NT2/D1 (cell line): ENCODE results near the gene VEPH1.

Source experiments
- DNase-seq: peaks from one replicate; pipeline ENCODE4 v3.0.0-alpha.2; 2011; ENCODE audit warnings: low read depth, low spot score
- H3K27me3 ChIP-seq: 2 replicates; pipeline ENCODE4 v1.6.0; 2011; ENCODE audit warnings: mild to moderate bottlenecking; ENCODE audit not compliant: insufficient read length, insufficient read depth
- H3K36me3 ChIP-seq: 2 replicates; pipeline ENCODE4 v1.6.1; 2011; ENCODE audit warnings: mild to moderate bottlenecking, low read length, mixed read lengths; ENCODE audit not compliant: insufficient read depth, insufficient read length
- H3K4me1 ChIP-seq: 2 replicates; pipeline ENCODE4 v1.5.1; 2011; ENCODE audit not compliant: insufficient read depth, insufficient read length
- H3K4me3 ChIP-seq: 2 replicates; pipeline ENCODE4 v1.5.1; 2011; ENCODE audit warnings: low read depth; ENCODE audit not compliant: insufficient read length
- H3K9ac ChIP-seq: 2 replicates; pipeline ENCODE4 v1.6.0; 2011; ENCODE audit warnings: low read depth; ENCODE audit not compliant: insufficient read length
- H3K9me3 ChIP-seq: 2 replicates; pipeline ENCODE4 v1.5.1; 2011; ENCODE audit warnings: mild to moderate bottlenecking, low read length; ENCODE audit not compliant: insufficient read depth
- SUZ12 ChIP-seq: IDR thresholded peaks from 2 replicates; pipeline ENCODE4 v1.6.1; 2011; ENCODE audit not compliant: insufficient read length, insufficient read depth; ENCODE audit errors: extremely low read depth
- YY1 ChIP-seq: IDR thresholded peaks from 2 replicates; pipeline ENCODE4 v1.6.1; 2011; ENCODE audit not compliant: insufficient read length, insufficient read depth
- ZNF274 ChIP-seq: IDR thresholded peaks from 2 replicates; pipeline ENCODE4 v1.6.1; 2011; ENCODE audit warnings: mild to moderate bottlenecking, low read depth, low read length

The VEPH1 gene

GRCh38 chr3:157284688-157285087, 218.5 kb downstream of the VEPH1 start:
- Histone ChIP-seq H3K36me3 (no peaks in the 10 kb centered on the region), H3K9ac (no peak overlapping the region), H3K4me3 (no peak overlapping the region), H3K9me3 (no peaks in the 10 kb centered on the region), H3K27me3 (no peaks in the 10 kb centered on the region), H3K4me1 (no peaks in the 10 kb centered on the region)
- TF ChIP-seq ZNF274 (no peak), SUZ12 (no peak), YY1 (no peak)
- no peak for DNase-seq

GRCh38 chr3:157282261-157283191, 220.7 kb downstream of the VEPH1 start:
- Histone ChIP-seq H3K4me1 (no peaks in the 10 kb centered on the region), H3K36me3 (no peaks in the 10 kb centered on the region), H3K4me3 (no peak overlapping the region), H3K9ac (no peak overlapping the region), H3K27me3 (no peaks in the 10 kb centered on the region), H3K9me3 (no peaks in the 10 kb centered on the region)
- no peak for DNase-seq
- no peak for TF ChIP-seq ZNF274
- TF ChIP-seq YY1: no peak
- TF ChIP-seq SUZ12: no peak

- Histone ChIP-seq H3K4me3 (no peak overlapping the region), H3K36me3 (no peaks in the 10 kb centered on the region), H3K9me3 (no peaks in the 10 kb centered on the region), H3K27me3 (no peaks in the 10 kb centered on the region), H3K9ac (no peak overlapping the region), H3K4me1 (no peaks in the 10 kb centered on the region)
- no peak for DNase-seq
- TF ChIP-seq ZNF274: no peak
- TF ChIP-seq YY1: no peak
- TF ChIP-seq SUZ12: no peak
Measured at GRCh38 chr3:157280786-157281185, 222.4 kb downstream of the VEPH1 start.

GRCh38 chr3:157280354-157280753, 222.9 kb downstream of the VEPH1 start:
- no peaks in the 10 kb centered on the region for H3K36me3 ChIP-seq
- no peak overlapping the region for H3K4me3 ChIP-seq
- H3K9me3 ChIP-seq: no peaks in the 10 kb centered on the region
- DNase-seq: no peak
- H3K27me3 ChIP-seq: no peaks in the 10 kb centered on the region
- TF ChIP-seq YY1 (no peak), SUZ12 (no peak), ZNF274 (no peak)
- no peaks in the 10 kb centered on the region for H3K4me1 ChIP-seq
- no peak overlapping the region for H3K9ac ChIP-seq

- no peak for TF ChIP-seq YY1
- Histone ChIP-seq H3K4me3 (no peak overlapping the region), H3K9ac (no peak overlapping the region), H3K4me1 (no peaks in the 10 kb centered on the region), H3K9me3 (no peaks in the 10 kb centered on the region), H3K27me3 (no peaks in the 10 kb centered on the region), H3K36me3 (no peaks in the 10 kb centered on the region)
- no peak for DNase-seq
Measured at GRCh38 chr3:157279237-157279636, 224.0 kb downstream of the VEPH1 start.

- H3K27me3 ChIP-seq: no peaks in the 10 kb centered on the region
- TF ChIP-seq YY1: no peak
- TF ChIP-seq SUZ12: no peak
- no peak for TF ChIP-seq ZNF274
- no peaks in the 10 kb centered on the region for H3K36me3 ChIP-seq
- no peak overlapping the region for H3K4me3 ChIP-seq
- H3K4me1 ChIP-seq: no peaks in the 10 kb centered on the region
- no peak for DNase-seq
- no peaks in the 10 kb centered on the region for H3K9me3 ChIP-seq
- H3K9ac ChIP-seq: no peak overlapping the region
Measured at GRCh38 chr3:157276801-157277200, 226.4 kb downstream of the VEPH1 start.

- TF ChIP-seq YY1 (no peak), ZNF274 (no peak), SUZ12 (no peak)
- no peaks in the 10 kb centered on the region for H3K9me3 ChIP-seq
- H3K36me3 ChIP-seq: no peaks in the 10 kb centered on the region
- no peak for DNase-seq
- H3K9ac ChIP-seq: no peak overlapping the region
- no peaks in the 10 kb centered on the region for H3K27me3 ChIP-seq
- H3K4me3 ChIP-seq: no peak overlapping the region
- no peaks in the 10 kb centered on the region for H3K4me1 ChIP-seq
Measured at GRCh38 chr3:157275832-157276231, 227.4 kb downstream of the VEPH1 start.
